K562 (cell line): ENCODE data around the gene KLC3. TPM values are rescaled to one million over a fixed set of nuclear protein-coding genes. Genes with fewer than 3 reads are reported as not detected.

Experiments
- CTBP1 ChIP-seq: fragments of 450-650 bp; IDR thresholded peaks from 2 replicates; pipeline ENCODE4 v1.6.1; 2016; ENCODE audit warnings: borderline replicate concordance
- DPF2 ChIP-seq: fragments of 450-650 bp; IDR thresholded peaks from 2 replicates; pipeline ENCODE4 v1.6.1; 2016
- E2F4 ChIP-seq: sonication (generic); formaldehyde crosslinking; IDR thresholded peaks from 2 replicates; pipeline ENCODE4 v1.8.0; 2022; ENCODE audit warnings: mild to moderate bottlenecking, low read depth, missing genetic modification reagents
- FOS ChIP-seq: IDR thresholded peaks from 3 replicates; pipeline ENCODE4 v1.6.1; 2011; ENCODE audit not compliant: insufficient read length; ENCODE audit errors: extremely low read depth
- GTF2F1 ChIP-seq: IDR thresholded peaks from 2 replicates; pipeline ENCODE4 v1.6.1; 2011; ENCODE audit warnings: low read depth, low read length, improper control_type of control experiment
- KAT7 ChIP-seq: sonication (generic); formaldehyde crosslinking; IDR thresholded peaks from 2 replicates; pipeline ENCODE4 v1.8.0; 2022; ENCODE audit warnings: missing genetic modification reagents, mild to moderate bottlenecking, borderline replicate concordance
- NCOA6 ChIP-seq: fragments of 450-650 bp; IDR thresholded peaks from 2 replicates; pipeline ENCODE4 v1.6.1; 2017; ENCODE audit warnings: mild to moderate bottlenecking
- NCOR1 ChIP-seq: fragments of 450-650 bp; IDR thresholded peaks from 2 replicates; pipeline ENCODE4 v1.6.1; 2016; ENCODE audit warnings: mild to moderate bottlenecking, moderate library complexity
- NFATC3 ChIP-seq: fragments of 450-650 bp; IDR thresholded peaks from 2 replicates; pipeline ENCODE4 v1.6.1; 2017; ENCODE audit warnings: mild to moderate bottlenecking
- OTX1 ChIP-seq: fragments of 450-650 bp; formaldehyde crosslinking; IDR thresholded peaks from 2 replicates; pipeline ENCODE4 v1.4.0; 2022; ENCODE audit warnings: mild to moderate bottlenecking
- PURB ChIP-seq: sonication (generic); formaldehyde crosslinking; IDR thresholded peaks from 2 replicates; pipeline ENCODE4 v1.9.0; 2021; ENCODE audit warnings: low read depth, mild to moderate bottlenecking, missing genetic modification reagents
- RFX1 ChIP-seq: fragments of 450-650 bp; IDR thresholded peaks from 2 replicates; pipeline ENCODE4 v1.6.1; 2016; ENCODE audit warnings: mild to moderate bottlenecking, moderate library complexity
- RREB1 ChIP-seq: fragments of 250-450 bp; sonication (Bioruptor Pico); IDR thresholded peaks from 2 replicates; pipeline ENCODE4 v1.4.0; 2020
- STAT5B ChIP-seq: fragments of 250-450 bp; sonication (Bioruptor Pico); IDR thresholded peaks from 2 replicates; pipeline ENCODE4 v1.8.0; 2021; ENCODE audit warnings: mild to moderate bottlenecking, inconsistent platforms
- ZMIZ1 ChIP-seq, 2 experiments: fragments of 150-350 bp in 1 of 2; IDR thresholded peaks; 2 replicates each; pipeline ENCODE4 v1.6.1; 2012 to 2016; ENCODE audit warnings: low read depth in 2 of 2, low read length in 2 of 2, mild to moderate bottlenecking in 1 of 2, moderate library complexity in 1 of 2
- ZNF12 ChIP-seq: sonication (generic); formaldehyde crosslinking; IDR thresholded peaks from 2 replicates; pipeline ENCODE4 v1.4.0; 2020; ENCODE audit warnings: mild to moderate bottlenecking, missing genetic modification reagents
- ZNF174 ChIP-seq: fragments of 250-450 bp; sonication (Bioruptor Pico); IDR thresholded peaks from 2 replicates; pipeline ENCODE4 v1.4.0; 2020; ENCODE audit warnings: mild to moderate bottlenecking
- ZNF274 ChIP-seq: IDR thresholded peaks from 2 replicates; pipeline ENCODE4 v1.6.1; 2011; ENCODE audit warnings: low read depth, mild to moderate bottlenecking, low read length, moderate library complexity, borderline replicate concordance
- ZNF644 ChIP-seq: fragments of 200-800 bp; sonication (Bioruptor generic); IDR thresholded peaks from 2 replicates; pipeline ENCODE4 v1.6.1; 2016; ENCODE audit warnings: low read depth, missing genetic modification characterization, missing compliant biosample characterization
- ZNF785 ChIP-seq: fragments of 250-450 bp; sonication (Bioruptor Pico); IDR thresholded peaks from 2 replicates; pipeline ENCODE4 v1.4.0; 2020; ENCODE audit warnings: mild to moderate bottlenecking
- ZSCAN32 ChIP-seq: fragments of 450-650 bp; formaldehyde crosslinking; IDR thresholded peaks from 2 replicates; pipeline ENCODE4 v1.4.0; 2020; ENCODE audit warnings: mild to moderate bottlenecking, moderate library complexity
- polyA plus RNA-seq, 8 experiments: library from polyadenylated mRNA; depleted of rRNA in 4 of 8; stranded (reverse) in 5 of 8; unstranded in 3 of 8; fragments of >200 nt; fragmentation: Nextera tagmentation in 2 of 8; fragmentation: Illumina TruSeq in 1 of 8; extraction: Ambion mirVana in 2 of 8; extraction: Trizol in 1 of 8; gene quantifications; 2 replicates each; pipeline versions ENCODE4 v1.2.1 to v1.2.3, GENCODE V29; 2011 to 2014; ENCODE audit warnings: inconsistent platforms in 1 of 8, missing spikeins in 1 of 8
- total RNA-seq, 7 experiments: library from RNA; depleted of rRNA in 6 of 7; stranded (reverse); fragments of >200 nt in 6 of 7; fragmentation: Illumina TruSeq in 2 of 7; extraction: Trizol in 2 of 7; gene quantifications; 2 replicates each; pipeline versions ENCODE4 v1.2.1 to v1.2.3, GENCODE V29; 2011 to 2021; ENCODE audit warnings: low replicate concordance in 1 of 7

The KLC3 gene
- total and polyA plus RNA-seq, 9 of the 15 experiments (the other 6 are each of a cell fraction or from before 2014, with no cell fraction given): 0.03 to 1.2 (median 0.59) TPM; not detected in 3

GRCh38 chr19:45356760-45357444 is 16.4 kb downstream of the KLC3 start (continued):
- TF ChIP-seq ZNF274 (no peak), ZMIZ1 (IDR thresholded peaks at IDR 0.05; ENCODE audit: low read depth in 2 of 2, low read length in 2 of 2) (no peak), E2F4 (CRISPR knock-in tag) (no peak), ZNF785 (CRISPR knock-in tag) (no peak), RREB1 (CRISPR knock-in tag) (no peak), RFX1 (peak; percentile 82), OTX1 (CRISPR knock-in tag) (no peak), ZSCAN32 (no peak), NCOR1 (no peak), STAT5B (CRISPR knock-in tag) (no peak), ZNF174 (CRISPR knock-in tag) (no peak), PURB (CRISPR knock-in tag) (no peak), CTBP1 (no peak), ZNF12 (CRISPR knock-in tag) (no peak), GTF2F1 (no peak), DPF2 (no peak), FOS (no peak), KAT7 (CRISPR knock-in tag) (no peak), NFATC3 (no peak), ZNF644 (tag) (no peak), NCOA6 (no peak)
